Embryonic facial prominence (tissue), 1 donor: ENCODE data around the gene TSPAN33.
"Not testable (repeated sequence)": the region's sequence is repeated elsewhere in the genome, so short reads cannot be mapped to it uniquely, and the experiment has no call there.

Source experiments
- DNase-seq: peaks from one replicate; pipeline ENCODE4 v3.0.0-alpha.2; 2016; ENCODE audit errors: extremely low spot score

TSPAN33 gene

GRCh38 chr7:129169686-129170440 is 25.4 kb downstream of the TSPAN33 start:
- no peak for DNase-seq

GRCh38 chr7:129170441-129171021 is 26.0 kb downstream of the TSPAN33 start:
- no peak for DNase-seq

GRCh38 chr7:129173861-129174260 is 29.4 kb downstream of the TSPAN33 start:
- not testable (repeated sequence) for DNase-seq

- no peak for DNase-seq
Measured at GRCh38 chr7:129176916-129177710, 32.6 kb downstream of the TSPAN33 start.

- no peak for DNase-seq
Measured at GRCh38 chr7:129184981-129185670, 40.6 kb downstream of the TSPAN33 start.

GRCh38 chr7:129186749-129187260 is 42.3 kb downstream of the TSPAN33 start:
- no peak for DNase-seq

- DNase-seq, result no peak
Measured at GRCh38 chr7:129187681-129188371, 43.3 kb downstream of the TSPAN33 start.

- peak; percentile 79 for DNase-seq
Measured at GRCh38 chr7:129188372-129188891, 43.9 kb downstream of the TSPAN33 start, which contains the start of gene SMO. Gene SMO (plus strand): TSS chr7:129188633. CDS start chr7:129189152, 519 bp downstream.

GRCh38 chr7:129188892-129189660 is 44.6 kb downstream of the TSPAN33 start:
- DNase-seq, result no peak

- no peak for DNase-seq
Measured at GRCh38 chr7:129189661-129190310, 45.3 kb downstream of the TSPAN33 start.

GRCh38 chr7:129191272-129191671 is 46.8 kb downstream of the TSPAN33 start:
- DNase-seq, result no peak

- DNase-seq, result no peak
Measured at GRCh38 chr7:129193892-129194291, 49.4 kb downstream of the TSPAN33 start.

GRCh38 chr7:129197771-129198170 is 53.3 kb downstream of the TSPAN33 start:
- no peak for DNase-seq

- DNase-seq, result no peak
Measured at GRCh38 chr7:129199406-129199805, 54.9 kb downstream of the TSPAN33 start.

- no peak for DNase-seq
Measured at GRCh38 chr7:129202058-129202777, 57.7 kb downstream of the TSPAN33 start.

- no peak for DNase-seq
Measured at GRCh38 chr7:129203050-129203741, 58.7 kb downstream of the TSPAN33 start.

- no peak for DNase-seq
Measured at GRCh38 chr7:129205126-129205818, 60.8 kb downstream of the TSPAN33 start.
